ENCODE data around the gene CSNK1E. TPM values are rescaled to one million over a fixed set of nuclear protein-coding genes. Genes with fewer than 3 reads are reported as not detected.
A peak's percentile ranks its signal among the peaks of the same experiment; 100 is the strongest.

CSNK1E gene
- total RNA-seq, 2 experiments from 2014 or later, result 123 TPM

GRCh38 chr22:38305471-38306448 lies 11.5 kb downstream of the CSNK1E start:
- H3K36me3 Mint-ChIP-seq (ENCODE audit: low read depth), result peaks cover 32% of the 10 kb centered on the region
- H3K4me1 Mint-ChIP-seq (ENCODE audit: low read depth), result peaks cover 36% of the 10 kb centered on the region
- DNase-seq (peak; percentile 60), ATAC-seq (peak; percentile 80)
- H3K27ac Mint-ChIP-seq, result peak overlapping the region; percentile 79
- TF ChIP-seq CTCF (IDR thresholded peaks at IDR 0.05), result no peak
- intact Hi-C loops (cut with micrococcal nuclease), result no loop called here
- H3K4me3 Mint-ChIP-seq, result no peak overlapping the region
- CTCF ChIA-PET, result interaction anchor here (0.7 to 1.6 kb wide), 7 partner anchors 8 to 254 kb away, joined by 3 to 6 read pairs (median 3); no protein-coding TSS in a partner anchor
- H3K9me3 Mint-ChIP-seq, result no peaks in the 10 kb centered on the region
- POLR2A ChIA-PET, result interaction anchor here (0.6 to 2.3 kb wide), 6 partner anchors 9 to 1636 kb away, joined by 3 to 6 read pairs (median 4); no protein-coding TSS in a partner anchor
- no peaks in the 10 kb centered on the region for H3K27me3 Mint-ChIP-seq

- Mint-ChIP-seq H3K27ac (no peak overlapping the region), H3K36me3 (ENCODE audit: low read depth) (peaks cover 36% of the 10 kb centered on the region), H3K4me1 (ENCODE audit: low read depth) (peaks cover 27% of the 10 kb centered on the region), H3K9me3 (no peaks in the 10 kb centered on the region), H3K27me3 (no peaks in the 10 kb centered on the region), H3K4me3 (no peak overlapping the region)
- ATAC-seq (no peak), DNase-seq (no peak)
- intact Hi-C loops (cut with micrococcal nuclease), result no loop called here
- POLR2A ChIA-PET, result interaction anchor here (2.3 kb wide), 1 partner anchor 8 kb away, joined by 6 read pairs; no protein-coding TSS in a partner anchor
- CTCF ChIA-PET, result interaction anchor here (1.3 kb wide), 1 partner anchor 10 kb away, joined by 4 read pairs; no protein-coding TSS in a partner anchor
- no peak for TF ChIP-seq CTCF (IDR thresholded peaks at IDR 0.05)
Observed at GRCh38 chr22:38304526-38304925, 12.7 kb downstream of the CSNK1E start.

- Mint-ChIP-seq H3K4me3 (no peak overlapping the region), H3K36me3 (ENCODE audit: low read depth) (peaks cover 37% of the 10 kb centered on the region)
- CTCF ChIA-PET, result no interaction called here
Observed at GRCh38 chr22:38303974-38304373, 13.3 kb downstream of the CSNK1E start.

GRCh38 chr22:38302906-38303305 lies 14.3 kb downstream of the CSNK1E start:
- DNase-seq (no peak), ATAC-seq (no peak)
- no peaks in the 10 kb centered on the region for H3K27me3 Mint-ChIP-seq
- H3K4me3 Mint-ChIP-seq, result no peak overlapping the region
- intact Hi-C loops (cut with micrococcal nuclease), result no loop called here
- no peaks in the 10 kb centered on the region for H3K9me3 Mint-ChIP-seq
- peaks cover 35% of the 10 kb centered on the region for H3K36me3 Mint-ChIP-seq (ENCODE audit: low read depth)
- ChIA-PET POLR2A (no interaction called here), CTCF (no interaction called here)
- no peak overlapping the region for H3K27ac Mint-ChIP-seq
- peaks cover 23% of the 10 kb centered on the region for H3K4me1 Mint-ChIP-seq (ENCODE audit: low read depth)
- no peak for TF ChIP-seq CTCF (IDR thresholded peaks at IDR 0.05)

More at GRCh38 chr22:38303974-38304373, 13.3 kb downstream of the CSNK1E start:
- no peaks in the 10 kb centered on the region for H3K27me3 Mint-ChIP-seq
- no peak overlapping the region for H3K27ac Mint-ChIP-seq
- DNase-seq (no peak), ATAC-seq (no peak)
- POLR2A ChIA-PET, result no interaction called here
- H3K9me3 Mint-ChIP-seq, result no peaks in the 10 kb centered on the region
- no peak for TF ChIP-seq CTCF (IDR thresholded peaks at IDR 0.05)
- H3K4me1 Mint-ChIP-seq (ENCODE audit: low read depth), result peaks cover 25% of the 10 kb centered on the region
- intact Hi-C loops (cut with micrococcal nuclease), result no loop called here

GRCh38 chr22:38300946-38301345 lies 16.3 kb downstream of the CSNK1E start:
- TF ChIP-seq CTCF (IDR thresholded peaks at IDR 0.05), result no peak
- DNase-seq (no peak), ATAC-seq (no peak)
- CTCF ChIA-PET, result no interaction called here
- Mint-ChIP-seq H3K27ac (no peak overlapping the region), H3K4me3 (no peak overlapping the region), H3K9me3 (no peaks in the 10 kb centered on the region), H3K4me1 (ENCODE audit: low read depth) (peaks cover 12% of the 10 kb centered on the region), H3K27me3 (no peaks in the 10 kb centered on the region), H3K36me3 (ENCODE audit: low read depth) (peaks cover 38% of the 10 kb centered on the region)
- intact Hi-C loops (cut with micrococcal nuclease), result no loop called here
- POLR2A ChIA-PET, result no interaction called here
